Right cardiac atrium (tissue), 5 donors: ENCODE results near the gene TCEANC. TPM values are rescaled to one million over a fixed set of nuclear protein-coding genes. Genes with fewer than 3 reads are reported as not detected.
"Not testable (repeated sequence)": the region's sequence is repeated elsewhere in the genome, so short reads cannot be mapped to it uniquely, and the experiment has no call there.

Experiments
- ATAC-seq, 2 donors: fragments of 200-7000 bp; cut with Tn5 transposase; one replicate each; pipeline versions ENCODE4 v1.8.0 to v1.9.1; 2020; ENCODE audit warnings: moderate library complexity in 2 of 2, mild to moderate bottlenecking in 1 of 2
- DNase-seq, 3 donors: peaks; one replicate each; pipeline ENCODE4 v3.0.0-alpha.2; 2020
- H3K27ac ChIP-seq: one replicate; pipeline ENCODE4 v1.5.1; 2013; ENCODE audit warnings: mild to moderate bottlenecking, low read length, control low read depth, moderate library complexity
- H3K27me3 ChIP-seq: one replicate; pipeline ENCODE4 v1.6.1; 2013; ENCODE audit not compliant: control insufficient read depth, insufficient read depth
- H3K4me1 ChIP-seq: one replicate; pipeline ENCODE4 v1.6.1; 2013; ENCODE audit warnings: low read length; ENCODE audit not compliant: control insufficient read depth, insufficient read depth
- H3K4me3 ChIP-seq: one replicate; pipeline ENCODE4 v1.5.1; 2013; ENCODE audit warnings: low read length, control low read depth
- H3K9me3 ChIP-seq: one replicate; pipeline ENCODE4 v1.6.1; 2013; ENCODE audit warnings: low read length; ENCODE audit not compliant: control insufficient read depth
- WGBS: extraction: QIAGEN DNeasy Blood & Tissue Kit; methylation state at CpG from one replicate; pipeline ENCODE4 v1.1.7; 2013; 5-methylcytosine and 5-hydroxymethylcytosine counted together
- intact Hi-C, 4 donors: fragments of 100-400 bp; cut with DNase I; formaldehyde crosslinking; loops; one replicate each; pipeline versions ENCODE4 v1.11.0 to v1.14.0; 2022 to 2023
- long read RNA-seq, 4 donors: library from polyadenylated mRNA; unstranded; transcript quantifications; one replicate each; pipeline ENCODE4 v2.0.0, GENCODE V29; 2020 to 2021
- polyA plus RNA-seq: library from polyadenylated mRNA; stranded (reverse); fragments of 200-250 nt; gene quantifications from one replicate; pipeline ENCODE4 v1.2.3, GENCODE V29; 2013
- total RNA-seq, 4 donors: library from RNA; stranded (reverse); fragmentation: NEBNext Ultra II Directional; extraction: Animal tissue kit (Norgen Biotek cat#: 25700); gene quantifications; one replicate each; pipeline ENCODE4 v1.2.1, GENCODE V29; 2021
- donor health status: healthy with polysubstance abuse.
- donor health status: DM: no; HTN: yes; CAD: no.
- donor health status: DM: no; HTN: no; CAD: no.
- donor health status: DM: no; HTN: yes; CAD: no; lungs with severe emphysema.
- donor health status: DM: yes; HTN: yes; CAD: no.

The TCEANC gene, protein sequence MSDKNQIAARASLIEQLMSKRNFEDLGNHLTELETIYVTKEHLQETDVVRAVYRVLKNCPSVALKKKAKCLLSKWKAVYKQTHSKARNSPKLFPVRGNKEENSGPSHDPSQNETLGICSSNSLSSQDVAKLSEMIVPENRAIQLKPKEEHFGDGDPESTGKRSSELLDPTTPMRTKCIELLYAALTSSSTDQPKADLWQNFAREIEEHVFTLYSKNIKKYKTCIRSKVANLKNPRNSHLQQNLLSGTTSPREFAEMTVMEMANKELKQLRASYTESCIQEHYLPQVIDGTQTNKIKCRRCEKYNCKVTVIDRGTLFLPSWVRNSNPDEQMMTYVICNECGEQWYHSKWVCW
- total RNA-seq, result 1 to 10 TPM; 4.0 to 6.7 (median 4.5) TPM
- polyA plus RNA-seq, result 1.5 TPM
- long read RNA-seq, donor 1, partial matches to known transcripts, result 1 of 10 reads
- long read RNA-seq, donor 1, other reads (novel, unspliced or antisense), result 9 of 10 reads
- long read RNA-seq, donor 2, partial matches to known transcripts, result 0 of 3 reads
- long read RNA-seq, donor 2, other reads (novel, unspliced or antisense), result 3 of 3 reads
- long read RNA-seq, donor 3, partial matches to known transcripts, result 2 of 14 reads
- long read RNA-seq, donor 3, other reads (novel, unspliced or antisense), result 12 of 14 reads
- long read RNA-seq, donor 4, partial matches to known transcripts, result 0 of 2 reads
- long read RNA-seq, donor 4, other reads (novel, unspliced or antisense), result 2 of 2 reads

DNA sequence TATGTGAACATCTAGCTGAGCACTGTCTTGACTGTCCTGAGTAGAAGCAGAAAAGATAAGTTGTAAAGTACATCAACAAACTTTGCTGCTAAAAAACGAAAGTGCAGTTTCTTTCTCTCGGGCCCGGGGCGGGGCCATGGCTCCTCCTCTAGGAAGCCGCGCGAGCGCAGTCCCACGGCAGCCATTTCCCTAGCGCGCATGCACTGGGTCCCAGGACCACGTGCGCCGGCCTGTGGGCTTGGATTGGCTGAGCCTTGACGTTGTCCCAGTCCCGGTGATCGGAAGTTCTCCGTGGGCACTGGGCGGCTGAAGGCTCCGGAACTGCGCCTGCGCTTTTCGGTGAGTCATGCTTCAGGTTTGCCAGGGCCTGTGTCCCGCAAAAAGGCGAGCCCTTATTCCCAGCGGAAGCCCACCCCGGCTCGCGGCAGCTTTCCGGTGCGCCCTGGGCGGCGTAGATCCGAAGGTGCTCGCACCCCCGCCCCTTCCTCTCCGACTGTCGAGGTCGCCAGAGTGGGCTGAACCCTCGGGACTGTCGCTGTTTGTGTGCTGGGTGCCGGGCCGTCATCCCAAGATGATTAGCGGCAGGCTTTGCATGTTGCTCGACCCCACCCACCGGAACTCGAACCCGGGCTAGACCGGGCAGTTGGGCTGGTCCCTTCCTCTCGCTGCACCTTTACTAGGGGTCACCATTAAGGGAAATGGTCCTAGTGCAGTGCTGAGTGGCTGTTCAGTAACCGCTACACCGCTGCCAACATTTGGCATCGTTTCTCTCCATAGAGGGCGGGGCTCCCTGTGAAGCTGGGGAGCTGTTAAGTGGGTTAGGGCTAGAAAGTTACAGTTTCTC lies at the start of gene TCEANC:
Gene TCEANC, plus strand, starts transcription at position 292 of the 844 bp plus-strand sequence. CDS start 9,368 bp downstream, outside the sequence.
- Histone ChIP-seq H3K4me1 (no peaks in the 10 kb centered on the region), H3K27ac (peak within 1 kb of the TSS; percentile 96), H3K27me3 (no peaks in the 10 kb centered on the region), H3K4me3 (peak within 1 kb of the TSS; percentile 52), H3K9me3 (no peaks in the 10 kb centered on the region)
- DNase-seq, result peak; percentile 97 to 99 (median 98)
- WGBS, result under 1% methylated on average over 54 of the region's 54 CpGs
- intact Hi-C loops, result loop anchor here in 2 of 4 donors (10.0 kb wide), 2 partner anchors 82 to 382 kb away; partner anchors contain the start of genes OFD1 (in 1 of the 2) and TRAPPC2 (in 1 of the 2)
- peak; percentile 100 for ATAC-seq

DNA sequence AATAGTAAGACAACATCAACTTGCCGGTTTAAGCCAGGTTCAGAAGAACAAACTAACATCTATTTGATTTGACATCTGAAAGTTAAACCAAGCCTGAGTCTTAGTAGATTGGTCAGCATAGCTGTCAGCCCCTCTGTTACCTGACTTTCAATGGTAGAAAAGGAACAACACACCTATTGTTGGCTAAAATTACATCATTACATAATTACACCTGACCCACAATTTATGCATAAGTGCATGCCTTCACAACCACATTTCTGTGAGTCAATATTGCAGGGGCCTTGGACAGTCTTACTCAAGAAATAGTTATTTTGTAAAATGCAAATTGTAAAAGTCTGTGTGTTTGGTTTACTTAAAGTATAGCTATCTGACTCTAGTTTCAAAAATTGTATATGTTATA lies 47.3 kb upstream of the TCEANC start:
- WGBS, result 100% methylated on average over 1 of the region's 1 CpG
- Histone ChIP-seq H3K27ac (no peak overlapping the region), H3K9me3 (no peaks in the 10 kb centered on the region), H3K27me3 (no peaks in the 10 kb centered on the region), H3K4me3 (no peak overlapping the region), H3K4me1 (peaks cover 1% of the 10 kb centered on the region)
- ATAC-seq, result no peak
- intact Hi-C loops, result no loop called here
- no peak for DNase-seq

DNA sequence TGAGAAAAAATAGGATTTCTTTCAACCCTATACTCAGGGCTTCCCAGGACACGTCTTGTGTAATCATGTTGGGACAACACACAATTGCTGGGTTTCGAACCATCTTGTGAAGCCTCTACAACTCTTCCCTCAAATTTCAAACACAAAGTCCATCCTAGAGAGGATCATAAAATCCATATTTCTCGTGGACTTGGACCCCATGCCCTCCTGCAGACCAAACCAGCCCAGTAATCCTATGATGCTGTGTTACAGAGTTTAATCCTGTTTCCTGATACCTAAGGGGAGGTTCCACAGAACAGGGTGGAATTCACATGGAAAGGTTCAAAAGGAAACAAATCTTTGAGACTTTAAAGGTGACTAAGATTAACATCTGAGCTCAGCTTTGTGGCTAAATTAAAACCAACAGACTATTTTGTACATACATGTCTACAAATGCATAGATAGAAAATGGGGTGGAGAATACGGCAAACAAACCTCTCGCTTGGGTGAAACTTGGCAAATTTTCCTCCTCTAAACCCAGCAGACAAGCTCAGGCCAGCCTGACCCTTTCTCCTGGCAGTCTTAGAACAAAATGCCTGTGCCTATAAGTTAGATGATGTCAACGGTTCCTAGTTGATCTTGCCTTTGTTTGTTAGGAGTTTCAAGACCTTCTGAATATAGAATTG lies 45.5 kb upstream of the TCEANC start:
- WGBS, result 81% methylated on average over 6 of the region's 6 CpGs
- intact Hi-C loops, result no loop called here
- DNase-seq (no peak), ATAC-seq (no peak)
- Histone ChIP-seq H3K9me3 (no peaks in the 10 kb centered on the region), H3K4me3 (no peak overlapping the region), H3K27me3 (no peaks in the 10 kb centered on the region), H3K4me1 (peaks cover 1% of the 10 kb centered on the region), H3K27ac (no peak overlapping the region)

DNA sequence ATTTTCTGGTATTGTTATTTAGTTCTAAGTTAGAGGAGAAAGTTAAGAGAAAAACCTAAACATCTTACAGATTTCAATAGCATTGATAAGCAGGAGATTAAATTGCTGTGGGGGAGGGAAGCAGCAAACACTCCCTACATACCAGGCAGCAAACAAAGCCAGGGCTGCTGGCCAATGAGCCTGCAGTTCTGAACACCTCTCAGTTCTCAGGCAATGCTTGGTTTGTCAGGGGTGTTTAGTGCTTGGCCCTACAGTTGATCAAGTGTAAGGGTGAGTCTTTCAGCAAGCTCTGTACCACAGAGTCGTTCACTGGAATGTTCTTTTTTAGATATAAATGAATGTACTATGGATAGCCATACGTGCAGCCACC lies 45.0 kb upstream of the TCEANC start:
- intact Hi-C loops, result no loop called here
- no peaks in the 10 kb centered on the region for H3K9me3 ChIP-seq
- peaks cover 1% of the 10 kb centered on the region for H3K4me1 ChIP-seq
- DNase-seq (no peak), ATAC-seq (no peak)
- 56% methylated on average over 2 of the region's 2 CpGs for WGBS
- no peak overlapping the region for H3K27ac ChIP-seq
- no peak overlapping the region for H3K4me3 ChIP-seq
- H3K27me3 ChIP-seq, result no peaks in the 10 kb centered on the region

DNA sequence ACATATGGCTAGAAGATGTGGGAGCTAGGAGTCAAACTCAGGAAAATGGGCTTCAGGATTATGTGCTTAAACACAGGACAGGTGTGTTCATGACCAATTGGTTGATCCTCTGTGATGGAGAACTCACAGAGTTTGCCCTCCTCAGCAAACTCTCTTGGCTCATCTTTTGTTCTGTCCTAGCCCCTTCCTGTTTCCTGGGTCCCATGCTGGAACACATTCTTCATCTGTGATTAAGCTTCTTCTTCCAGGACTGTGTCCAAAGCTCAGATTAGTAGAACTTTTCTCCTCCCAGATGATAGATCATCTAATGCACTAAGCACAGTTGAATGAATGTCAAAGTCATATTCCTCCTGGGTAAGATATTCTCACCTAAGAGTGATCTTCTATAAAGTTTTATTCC lies 38.8 kb upstream of the TCEANC start:
- intact Hi-C loops, result no loop called here
- no peak for ATAC-seq
- no peak for DNase-seq
- H3K9me3 ChIP-seq, result no peaks in the 10 kb centered on the region
- no peaks in the 10 kb centered on the region for H3K4me1 ChIP-seq
- no peaks in the 10 kb centered on the region for H3K27me3 ChIP-seq
- no peak overlapping the region for H3K4me3 ChIP-seq
- no peak overlapping the region for H3K27ac ChIP-seq

DNA sequence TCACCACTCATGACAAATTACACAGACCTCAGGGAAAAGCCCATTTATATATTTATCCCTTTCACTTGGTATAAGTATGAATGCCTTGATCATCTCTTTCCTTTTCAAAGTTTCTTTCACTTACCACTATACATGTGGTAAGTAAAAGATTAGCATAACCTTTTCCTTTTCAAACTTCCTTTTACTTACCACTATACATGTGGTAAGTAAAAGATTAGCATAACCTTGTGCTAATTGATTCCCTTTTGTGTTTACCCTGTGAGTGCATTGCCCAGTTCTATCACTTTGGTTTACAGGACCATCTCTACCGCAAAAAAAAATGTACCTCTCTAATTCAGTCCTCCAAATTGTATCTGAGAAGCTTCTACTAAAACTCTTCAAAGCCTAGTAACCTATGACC lies 32.7 kb upstream of the TCEANC start:
- no peak for DNase-seq

DNA sequence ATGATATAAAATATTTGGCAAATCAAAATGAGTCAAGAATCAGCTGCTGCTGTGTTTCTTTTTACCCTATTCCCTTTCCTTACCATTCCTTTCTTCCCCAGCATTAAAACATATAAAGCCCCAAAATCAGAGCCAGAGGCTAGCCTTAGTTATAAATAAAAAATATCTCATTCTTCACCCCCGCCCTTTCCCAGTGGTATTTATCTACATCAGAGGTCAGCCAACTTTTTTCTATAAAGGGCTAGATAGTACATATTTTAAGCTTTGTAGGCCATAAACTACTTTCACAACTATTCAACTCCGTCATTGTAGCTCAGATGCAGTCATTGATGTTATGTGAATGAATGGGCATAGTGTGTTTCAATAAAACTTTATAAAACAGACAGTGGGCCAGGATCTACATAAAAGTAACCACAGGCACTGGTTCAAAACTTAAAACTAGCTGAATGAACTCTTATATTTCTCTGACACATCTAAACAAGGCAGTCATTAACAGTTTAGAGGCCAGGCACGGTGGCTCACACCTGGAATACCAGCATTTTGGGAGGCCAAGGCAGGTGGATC lies 30.5 kb upstream of the TCEANC start:
- WGBS, result 46% methylated on average over 3 of the region's 3 CpGs
- ATAC-seq (no peak), DNase-seq (no peak)
- Histone ChIP-seq H3K9me3 (no peaks in the 10 kb centered on the region), H3K4me1 (no peaks in the 10 kb centered on the region), H3K27ac (no peak overlapping the region), H3K27me3 (no peaks in the 10 kb centered on the region), H3K4me3 (no peak overlapping the region)
- intact Hi-C loops, result no loop called here

More for the DNA sequence above, 32.7 kb upstream of the TCEANC start:
- no peak for ATAC-seq
- Histone ChIP-seq H3K4me1 (no peaks in the 10 kb centered on the region), H3K27me3 (no peaks in the 10 kb centered on the region), H3K27ac (no peak overlapping the region), H3K9me3 (no peaks in the 10 kb centered on the region), H3K4me3 (no peak overlapping the region)
- WGBS, result 33% methylated on average over 1 of the region's 1 CpG
- intact Hi-C loops, result no loop called here

DNA sequence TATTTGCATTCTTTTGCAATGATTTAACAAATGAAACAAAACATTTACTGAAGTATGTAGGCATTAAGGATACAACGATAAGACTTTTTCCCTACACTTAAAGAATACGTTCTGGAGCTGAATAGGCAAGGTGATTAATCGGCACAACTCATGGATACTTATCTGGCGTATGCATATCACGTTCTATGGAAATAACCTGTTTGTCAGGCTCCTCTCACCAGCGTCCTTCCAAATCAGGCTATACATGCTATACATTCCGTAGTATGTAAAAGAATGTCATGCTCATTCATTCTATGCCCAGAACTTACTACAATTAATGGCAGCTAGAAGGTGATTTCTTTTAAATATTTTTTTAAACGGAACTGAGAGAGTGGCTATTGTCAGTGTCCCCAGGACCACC lies 25.6 kb upstream of the TCEANC start:
- Histone ChIP-seq H3K27ac (no peak overlapping the region), H3K9me3 (no peaks in the 10 kb centered on the region), H3K4me1 (no peaks in the 10 kb centered on the region), H3K4me3 (no peak overlapping the region), H3K27me3 (no peaks in the 10 kb centered on the region)
- DNase-seq (no peak), ATAC-seq (no peak)
- intact Hi-C loops, result no loop called here
- WGBS, result 83% methylated on average over 8 of the region's 8 CpGs

DNA sequence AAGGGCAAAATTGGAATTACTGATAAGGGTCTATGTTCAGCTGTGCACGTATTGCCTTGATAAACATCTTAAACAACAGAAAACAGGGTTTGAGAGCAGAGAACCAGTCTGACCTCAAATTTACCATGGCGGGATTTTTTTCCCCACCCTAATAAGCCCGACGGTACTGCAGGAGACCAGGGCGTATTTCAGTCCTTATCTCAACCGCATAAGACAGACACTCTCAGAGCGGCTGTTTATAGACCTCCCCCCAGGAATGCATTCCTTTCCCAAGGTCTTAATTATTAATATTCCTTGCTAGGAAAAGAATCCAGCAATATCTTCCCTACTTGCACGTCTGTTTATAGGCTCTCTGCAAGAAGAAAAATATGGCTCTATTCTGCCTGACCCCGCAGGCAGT lies 15.7 kb upstream of the TCEANC start:
- not testable (repeated sequence) for H3K4me1 ChIP-seq, ATAC-seq, DNase-seq, H3K9me3 ChIP-seq, H3K27ac ChIP-seq, H3K27me3 ChIP-seq, H3K4me3 ChIP-seq
- intact Hi-C loops, result loop anchor here in 1 of 4 donors (5.0 kb wide), 1 partner anchor 120 kb away; no protein-coding TSS in a partner anchor
- WGBS, result 90% methylated on average over 9 of the region's 9 CpGs

DNA sequence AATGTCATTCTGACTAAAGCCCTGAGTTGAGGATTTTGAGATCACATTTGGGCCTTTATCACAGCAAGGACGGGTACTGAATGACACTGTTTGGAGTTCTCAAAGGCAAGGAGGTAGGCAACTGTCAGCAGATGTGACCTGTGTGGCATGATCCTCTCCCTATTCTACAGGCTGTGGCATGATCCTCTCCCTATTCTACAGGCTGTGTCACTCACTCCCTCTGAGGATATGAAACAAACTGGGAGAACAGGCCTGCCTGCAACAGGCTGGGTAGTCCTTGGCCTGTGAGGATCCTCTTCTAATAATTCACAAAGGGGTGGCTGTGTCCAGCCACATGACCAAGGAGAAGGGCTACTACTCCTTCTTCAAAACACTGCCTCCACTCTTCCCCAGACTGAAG lies 14.9 kb upstream of the TCEANC start:
- no peaks in the 10 kb centered on the region for H3K27me3 ChIP-seq
- ATAC-seq (no peak), DNase-seq (no peak)
- H3K9me3 ChIP-seq, result no peaks in the 10 kb centered on the region
- WGBS, result 85% methylated on average over 1 of the region's 1 CpG
- H3K27ac ChIP-seq, result no peak overlapping the region
- intact Hi-C loops, result loop anchor here in 1 of 4 donors (5.0 kb wide), 1 partner anchor 121 kb away; no protein-coding TSS in a partner anchor
- H3K4me3 ChIP-seq, result no peak overlapping the region
- no peaks in the 10 kb centered on the region for H3K4me1 ChIP-seq
